Body of pancreas (tissue), 4 donors: Measurements from ENCODE around the gene TYW3.

ENCODE experiments used
- POLR2A ChIP-seq, 3 donors: fragments of 450-650 bp; IDR thresholded peaks; one replicate each; pipeline ENCODE4 v1.6.1; 2016; ENCODE audit warnings: antibody characterized with exemption in 3 of 3, mild to moderate bottlenecking in 2 of 3
- TF ChIP-seq, protein P1 (sequence below), 7 experiments: fragments of 450-650 bp in 4 of 7; fragments of 200-600 bp in 3 of 7; sonication (generic) in 3 of 7; IDR thresholded peaks; one replicate each; pipeline ENCODE4 v1.5.1; 2016 to 2019; ENCODE audit warnings: antibody characterized with exemption in 7 of 7

DNA sequence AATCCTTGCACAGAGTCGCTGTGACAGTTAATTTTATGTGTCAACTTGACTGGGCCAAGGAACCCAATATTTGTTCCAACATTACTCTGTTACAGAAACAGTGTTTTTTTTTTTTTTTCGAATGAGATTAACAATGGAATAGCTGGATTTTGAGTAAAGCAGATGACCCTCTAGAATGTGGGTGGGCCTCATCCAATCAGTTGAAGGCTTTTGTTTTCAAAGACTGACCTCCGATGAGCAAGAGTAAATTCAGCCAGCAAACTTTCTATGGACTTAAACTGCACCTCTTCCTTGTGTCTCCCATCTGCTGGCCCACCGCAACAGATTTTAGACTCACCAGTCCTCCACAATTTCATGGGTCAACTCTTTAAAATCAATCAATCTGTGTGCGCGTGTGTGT, 17.1 kb upstream of the TYW3 start:
- TF ChIP-seq POLR2A (IDR thresholded peaks at IDR 0.05): no peak
- TF ChIP-seq, protein P1, sequence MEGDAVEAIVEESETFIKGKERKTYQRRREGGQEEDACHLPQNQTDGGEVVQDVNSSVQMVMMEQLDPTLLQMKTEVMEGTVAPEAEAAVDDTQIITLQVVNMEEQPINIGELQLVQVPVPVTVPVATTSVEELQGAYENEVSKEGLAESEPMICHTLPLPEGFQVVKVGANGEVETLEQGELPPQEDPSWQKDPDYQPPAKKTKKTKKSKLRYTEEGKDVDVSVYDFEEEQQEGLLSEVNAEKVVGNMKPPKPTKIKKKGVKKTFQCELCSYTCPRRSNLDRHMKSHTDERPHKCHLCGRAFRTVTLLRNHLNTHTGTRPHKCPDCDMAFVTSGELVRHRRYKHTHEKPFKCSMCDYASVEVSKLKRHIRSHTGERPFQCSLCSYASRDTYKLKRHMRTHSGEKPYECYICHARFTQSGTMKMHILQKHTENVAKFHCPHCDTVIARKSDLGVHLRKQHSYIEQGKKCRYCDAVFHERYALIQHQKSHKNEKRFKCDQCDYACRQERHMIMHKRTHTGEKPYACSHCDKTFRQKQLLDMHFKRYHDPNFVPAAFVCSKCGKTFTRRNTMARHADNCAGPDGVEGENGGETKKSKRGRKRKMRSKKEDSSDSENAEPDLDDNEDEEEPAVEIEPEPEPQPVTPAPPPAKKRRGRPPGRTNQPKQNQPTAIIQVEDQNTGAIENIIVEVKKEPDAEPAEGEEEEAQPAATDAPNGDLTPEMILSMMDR (IDR thresholded peaks at IDR 0.05): no peak
